ENCODE data around the gene PPARG.

The PPARG gene

GRCh38 chr3:12286927-12287726, 1.7 kb upstream of the PPARG start:
- H3K27ac ChIP-seq (ENCODE audit: insufficient read depth in 1 of 2, low read depth in 1 of 2, low read length in 2 of 2, poor library complexity in 1 of 2, severe bottlenecking in 2 of 2) = no peak overlapping the region
- DNase-seq = no peak
- CTCF ChIA-PET = no interaction called here
- H3K36me3 ChIP-seq (ENCODE audit: control insufficient read depth in 4 of 4, insufficient read depth in 4 of 4, low read length in 3 of 4) = no peaks in the 10 kb centered on the region
- peak overlapping the region in 4 of 7 experiments; percentile 32 to 50 (median 44) for H3K4me3 ChIP-seq (ENCODE audit: control insufficient read depth in 1 of 7, extremely low read depth in 1 of 7, insufficient read depth in 4 of 7, low read depth in 2 of 7, low read length in 6 of 7)
- peaks cover 0 to 8% (median 6%) of the 10 kb centered on the region in 5 experiments for H3K9me3 ChIP-seq (ENCODE audit: control extremely low read depth in 1 of 5, control insufficient read depth in 4 of 5, insufficient read depth in 2 of 5, low read depth in 1 of 5, low read length in 4 of 5)
- peaks cover 0 to 20% (median 18%) of the 10 kb centered on the region in 4 experiments for H3K4me1 ChIP-seq (ENCODE audit: control extremely low read depth in 1 of 4, control insufficient read depth in 4 of 4, insufficient read depth in 4 of 4, low read length in 3 of 4)
- peaks cover 16 to 78% (median 31%) of the 10 kb centered on the region in 5 experiments for H3K27me3 ChIP-seq (replicated peaks in 2 of 5; ENCODE audit: control insufficient read depth in 4 of 5, insufficient read depth in 5 of 5, low read length in 4 of 5)
- WGBS (ENCODE audit: insufficient coverage) = 19% methylated on average over 20 of the region's 33 CpGs
- POLR2A ChIA-PET = no interaction called here

- POLR2A ChIA-PET = no interaction called here
Observed at GRCh38 chr3:12287727-12288181, 1.1 kb upstream of the PPARG start.

GRCh38 chr3:12289524-12289923, 654 bp downstream of the PPARG start:
- Histone ChIP-seq H3K9me3 (ENCODE audit: control extremely low read depth in 1 of 5, control insufficient read depth in 4 of 5, insufficient read depth in 2 of 5, low read depth in 1 of 5, low read length in 4 of 5) (peaks cover 0 to 8% (median 6%) of the 10 kb centered on the region in 5 experiments), H3K4me1 (ENCODE audit: control extremely low read depth in 1 of 4, control insufficient read depth in 4 of 4, insufficient read depth in 4 of 4, low read length in 3 of 4) (peaks cover 0 to 20% (median 18%) of the 10 kb centered on the region in 4 experiments), H3K27ac (ENCODE audit: insufficient read depth in 1 of 2, low read depth in 1 of 2, low read length in 2 of 2, poor library complexity in 1 of 2, severe bottlenecking in 2 of 2) (no peak overlapping the region), H3K36me3 (ENCODE audit: control insufficient read depth in 4 of 4, insufficient read depth in 4 of 4, low read length in 3 of 4) (no peaks in the 10 kb centered on the region), H3K4me3 (ENCODE audit: control insufficient read depth in 1 of 7, extremely low read depth in 1 of 7, insufficient read depth in 4 of 7, low read depth in 2 of 7, low read length in 6 of 7) (no peak overlapping the region), H3K27me3 (replicated peaks in 2 of 5; ENCODE audit: control insufficient read depth in 4 of 5, insufficient read depth in 5 of 5, low read length in 4 of 5) (peaks cover 16 to 75% (median 35%) of the 10 kb centered on the region in 5 experiments)
- POLR2A ChIA-PET = no interaction called here
- CTCF ChIA-PET = no interaction called here
- no peak for DNase-seq
- 96% methylated on average over 2 of the region's 3 CpGs for WGBS (ENCODE audit: insufficient coverage)

More at GRCh38 chr3:12287727-12288181, 1.1 kb upstream of the PPARG start:
- WGBS (ENCODE audit: insufficient coverage) = under 1% methylated on average over 40 of the region's 63 CpGs
- H3K27me3 ChIP-seq (replicated peaks in 2 of 5; ENCODE audit: control insufficient read depth in 4 of 5, insufficient read depth in 5 of 5, low read length in 4 of 5) = peaks cover 16 to 82% (median 31%) of the 10 kb centered on the region in 5 experiments
- peak overlapping the region in 6 of 7 experiments; percentile 32 to 71 (median 49) for H3K4me3 ChIP-seq (ENCODE audit: control insufficient read depth in 1 of 7, extremely low read depth in 1 of 7, insufficient read depth in 4 of 7, low read depth in 2 of 7, low read length in 6 of 7)
- peaks cover 0 to 20% (median 18%) of the 10 kb centered on the region in 4 experiments for H3K4me1 ChIP-seq (ENCODE audit: control extremely low read depth in 1 of 4, control insufficient read depth in 4 of 4, insufficient read depth in 4 of 4, low read length in 3 of 4)
- no peaks in the 10 kb centered on the region for H3K36me3 ChIP-seq (ENCODE audit: control insufficient read depth in 4 of 4, insufficient read depth in 4 of 4, low read length in 3 of 4)
- CTCF ChIA-PET = no interaction called here
- peaks cover 0 to 8% (median 6%) of the 10 kb centered on the region in 5 experiments for H3K9me3 ChIP-seq (ENCODE audit: control extremely low read depth in 1 of 5, control insufficient read depth in 4 of 5, insufficient read depth in 2 of 5, low read depth in 1 of 5, low read length in 4 of 5)
- DNase-seq = peak in 1 of 3 donors; percentile 30
- no peak overlapping the region for H3K27ac ChIP-seq (ENCODE audit: insufficient read depth in 1 of 2, low read depth in 1 of 2, low read length in 2 of 2, poor library complexity in 1 of 2, severe bottlenecking in 2 of 2)

DNA sequence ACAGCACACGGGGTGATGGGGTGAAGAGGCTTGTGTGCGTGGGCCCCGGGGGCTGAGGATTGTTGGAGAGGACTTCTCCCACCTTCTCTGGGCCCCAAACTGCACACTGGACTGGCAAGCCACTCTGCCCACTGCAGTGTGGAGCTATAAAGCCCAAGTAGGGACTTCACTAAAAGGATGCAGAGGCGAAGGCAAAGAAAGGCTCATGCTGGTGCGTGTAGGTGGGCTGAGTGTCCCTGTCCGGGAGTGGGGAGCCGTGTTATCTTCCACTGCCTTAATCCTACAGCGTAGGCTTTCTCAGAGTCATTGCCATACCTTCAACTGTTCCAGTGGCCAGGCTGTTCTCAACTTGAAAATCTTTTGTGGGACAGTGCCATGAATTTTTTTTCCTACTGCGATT, 3.9 kb downstream of the PPARG start:
- WGBS (ENCODE audit: insufficient coverage) = 98% methylated on average over 8 of the region's 9 CpGs
- CTCF ChIA-PET = no interaction called here
- Histone ChIP-seq H3K27me3 (replicated peaks in 2 of 5; ENCODE audit: control insufficient read depth in 4 of 5, insufficient read depth in 5 of 5, low read length in 4 of 5) (peaks cover 7 to 47% (median 20%) of the 10 kb centered on the region in 5 experiments), H3K36me3 (ENCODE audit: control insufficient read depth in 4 of 4, insufficient read depth in 4 of 4, low read length in 3 of 4) (no peaks in the 10 kb centered on the region), H3K27ac (ENCODE audit: insufficient read depth in 1 of 2, low read depth in 1 of 2, low read length in 2 of 2, poor library complexity in 1 of 2, severe bottlenecking in 2 of 2) (no peak overlapping the region), H3K9me3 (ENCODE audit: control extremely low read depth in 1 of 5, control insufficient read depth in 4 of 5, insufficient read depth in 2 of 5, low read depth in 1 of 5, low read length in 4 of 5) (no peaks in the 10 kb centered on the region), H3K4me3 (ENCODE audit: control insufficient read depth in 1 of 7, extremely low read depth in 1 of 7, insufficient read depth in 4 of 7, low read depth in 2 of 7, low read length in 6 of 7) (no peak overlapping the region), H3K4me1 (ENCODE audit: control extremely low read depth in 1 of 4, control insufficient read depth in 4 of 4, insufficient read depth in 4 of 4, low read length in 3 of 4) (peaks cover 0 to 12% (median 9%) of the 10 kb centered on the region in 4 experiments)
- POLR2A ChIA-PET = no interaction called here
- DNase-seq = no peak

- Histone ChIP-seq H3K4me3 (ENCODE audit: control insufficient read depth in 1 of 7, extremely low read depth in 1 of 7, insufficient read depth in 4 of 7, low read depth in 2 of 7, low read length in 6 of 7) (no peak overlapping the region), H3K36me3 (ENCODE audit: control insufficient read depth in 4 of 4, insufficient read depth in 4 of 4, low read length in 3 of 4) (no peaks in the 10 kb centered on the region), H3K27me3 (replicated peaks in 2 of 5; ENCODE audit: control insufficient read depth in 4 of 5, insufficient read depth in 5 of 5, low read length in 4 of 5) (peaks cover 0 to 24% (median 14%) of the 10 kb centered on the region in 5 experiments), H3K9me3 (ENCODE audit: control extremely low read depth in 1 of 5, control insufficient read depth in 4 of 5, insufficient read depth in 2 of 5, low read depth in 1 of 5, low read length in 4 of 5) (no peaks in the 10 kb centered on the region), H3K4me1 (ENCODE audit: control extremely low read depth in 1 of 4, control insufficient read depth in 4 of 4, insufficient read depth in 4 of 4, low read length in 3 of 4) (no peaks in the 10 kb centered on the region), H3K27ac (ENCODE audit: insufficient read depth in 1 of 2, low read depth in 1 of 2, low read length in 2 of 2, poor library complexity in 1 of 2, severe bottlenecking in 2 of 2) (no peak overlapping the region)
- CTCF ChIA-PET = interaction anchor here (1.2 kb wide), 1 partner anchor 14 kb away, joined by 3 read pairs; no protein-coding TSS in a partner anchor
- WGBS (ENCODE audit: insufficient coverage) = 100% methylated on average over 2 of the region's 6 CpGs
- POLR2A ChIA-PET = no interaction called here
- no peak for DNase-seq
Observed at GRCh38 chr3:12294885-12295580, 6.2 kb downstream of the PPARG start.

DNA sequence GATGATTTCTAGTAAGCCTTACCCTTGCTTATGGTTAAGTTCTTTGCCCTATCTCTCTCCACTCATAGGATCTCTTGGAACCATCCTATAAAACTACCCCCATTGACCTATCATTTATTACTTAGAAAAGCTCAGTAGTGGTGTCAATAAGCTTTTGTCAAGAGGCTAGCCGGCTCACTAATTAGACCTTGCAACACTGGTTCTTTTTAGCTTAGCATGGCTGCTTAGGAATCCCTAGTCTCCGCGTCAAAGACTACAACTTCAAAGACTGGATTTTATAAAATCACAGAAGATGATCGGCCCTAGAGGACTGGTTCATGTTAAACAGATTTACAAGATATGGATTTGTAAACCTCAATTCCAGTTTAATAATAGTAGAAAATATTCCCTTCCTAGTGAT, 7.6 kb downstream of the PPARG start:
- DNase-seq = no peak
- no peak overlapping the region for H3K27ac ChIP-seq (ENCODE audit: insufficient read depth in 1 of 2, low read depth in 1 of 2, low read length in 2 of 2, poor library complexity in 1 of 2, severe bottlenecking in 2 of 2)
- WGBS (ENCODE audit: insufficient coverage) = 100% methylated on average over 1 of the region's 4 CpGs
- H3K9me3 ChIP-seq (ENCODE audit: control extremely low read depth in 1 of 5, control insufficient read depth in 4 of 5, insufficient read depth in 2 of 5, low read depth in 1 of 5, low read length in 4 of 5) = no peaks in the 10 kb centered on the region
- CTCF ChIA-PET = no interaction called here
- no peaks in the 10 kb centered on the region for H3K36me3 ChIP-seq (ENCODE audit: control insufficient read depth in 4 of 4, insufficient read depth in 4 of 4, low read length in 3 of 4)
- no peak overlapping the region for H3K4me3 ChIP-seq (ENCODE audit: control insufficient read depth in 1 of 7, extremely low read depth in 1 of 7, insufficient read depth in 4 of 7, low read depth in 2 of 7, low read length in 6 of 7)
- H3K4me1 ChIP-seq (ENCODE audit: control extremely low read depth in 1 of 4, control insufficient read depth in 4 of 4, insufficient read depth in 4 of 4, low read length in 3 of 4) = no peaks in the 10 kb centered on the region
- peaks cover 0 to 16% (median 7%) of the 10 kb centered on the region in 5 experiments for H3K27me3 ChIP-seq (replicated peaks in 2 of 5; ENCODE audit: control insufficient read depth in 4 of 5, insufficient read depth in 5 of 5, low read length in 4 of 5)
- POLR2A ChIA-PET = no interaction called here

DNA sequence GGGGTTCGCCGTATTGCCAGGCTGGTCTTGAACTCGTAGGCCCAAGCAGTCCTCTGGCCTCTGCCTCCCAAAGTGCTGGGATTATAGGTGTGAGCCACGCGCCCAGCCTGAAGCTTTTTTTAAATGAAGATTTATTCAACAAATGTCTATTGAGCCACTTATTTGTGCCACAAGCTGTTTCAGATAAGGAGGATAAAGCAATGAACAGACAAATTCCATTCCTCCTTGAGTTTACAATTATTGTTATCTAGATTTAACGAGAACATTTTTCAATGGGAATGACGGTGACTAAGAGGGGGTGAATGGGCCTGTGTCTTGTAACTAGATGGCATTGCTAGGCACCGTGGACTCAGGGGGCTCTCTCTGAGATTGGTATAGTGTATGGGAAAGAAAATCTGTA, 10.2 kb downstream of the PPARG start:
- Histone ChIP-seq H3K4me1 (ENCODE audit: control extremely low read depth in 1 of 4, control insufficient read depth in 4 of 4, insufficient read depth in 4 of 4, low read length in 3 of 4) (peaks cover 0 to 8% (median 0%) of the 10 kb centered on the region in 4 experiments), H3K9me3 (ENCODE audit: control extremely low read depth in 1 of 5, control insufficient read depth in 4 of 5, insufficient read depth in 2 of 5, low read depth in 1 of 5, low read length in 4 of 5) (no peaks in the 10 kb centered on the region), H3K36me3 (ENCODE audit: control insufficient read depth in 4 of 4, insufficient read depth in 4 of 4, low read length in 3 of 4) (no peaks in the 10 kb centered on the region), H3K27ac (ENCODE audit: insufficient read depth in 1 of 2, low read depth in 1 of 2, low read length in 2 of 2, poor library complexity in 1 of 2, severe bottlenecking in 2 of 2) (no peak overlapping the region), H3K4me3 (ENCODE audit: control insufficient read depth in 1 of 7, extremely low read depth in 1 of 7, insufficient read depth in 4 of 7, low read depth in 2 of 7, low read length in 6 of 7) (no peak overlapping the region), H3K27me3 (replicated peaks in 2 of 5; ENCODE audit: control insufficient read depth in 4 of 5, insufficient read depth in 5 of 5, low read length in 4 of 5) (no peaks in the 10 kb centered on the region)
- ChIA-PET POLR2A (no interaction called here), CTCF (no interaction called here)
- 95% methylated on average over 4 of the region's 8 CpGs for WGBS (ENCODE audit: insufficient coverage)
- no peak for DNase-seq
